Effector memory CD8-positive, alpha-beta T cell (primary cell): ENCODE results near the gene COCH.

Source experiments
- ATAC-seq: fragments of 150-1000 bp; cut with Tn5 transposase; replicated peaks from 2 replicates; pipeline ENCODE4 v1.10.0; 2021; ENCODE audit warnings: mild to moderate bottlenecking, moderate library complexity
- DNase-seq, 3 experiments: peaks; one replicate each; pipeline ENCODE4 v3.0.0; 2021
- H3K27ac Mint-ChIP-seq, 2 donors: one replicate each; pipeline ENCODE4 v1.8.0; 2022; ENCODE audit warnings: mild to moderate bottlenecking in 2 of 2, mixed read lengths in 2 of 2, moderate library complexity in 2 of 2
- H3K27me3 Mint-ChIP-seq, 2 donors: one replicate each; pipeline ENCODE4 v1.8.0; 2022; ENCODE audit warnings: mixed read lengths in 2 of 2
- H3K36me3 Mint-ChIP-seq: one replicate; pipeline ENCODE4 v1.8.0; 2022; ENCODE audit warnings: mild to moderate bottlenecking, moderate library complexity, mixed read lengths; ENCODE audit not compliant: insufficient read depth
- H3K4me1 Mint-ChIP-seq, 2 donors: one replicate each; pipeline ENCODE4 v1.8.0; 2022; ENCODE audit warnings: low read depth in 2 of 2, mixed read lengths in 2 of 2
- H3K4me3 Mint-ChIP-seq, 2 donors: one replicate each; pipeline ENCODE4 v1.8.0; 2022; ENCODE audit warnings: mild to moderate bottlenecking in 2 of 2, mixed read lengths in 2 of 2, moderate library complexity in 2 of 2
- H3K9me3 Mint-ChIP-seq, 2 donors: one replicate each; pipeline ENCODE4 v1.8.0; 2022; ENCODE audit warnings: mixed read lengths in 2 of 2
- total RNA-seq, 9 experiments: gene quantifications; one replicate each; lab custom pipeline; 2026; lab: John Stamatoyannopoulos, UW

Gene COCH
- 0 to 7.4 (median 0.67) reads per million in 9 experiments for total RNA-seq

GRCh38 chr14:30874120-30874998 is at the start of gene COCH:
Gene COCH (plus strand): TSS chr14:30874559. CDS start chr14:30874939, 380 bp downstream.
- Mint-ChIP-seq H3K36me3 (no peaks in the 10 kb centered on the region), H3K4me1 (peaks cover 5 to 9% of the 10 kb centered on the region in 2 donors), H3K27ac (no peak within 1 kb of the TSS), H3K9me3 (no peaks in the 10 kb centered on the region), H3K4me3 (peak within 1 kb of the TSS; percentile 74 to 77), H3K27me3 (peaks cover 62 to 74% of the 10 kb centered on the region in 2 donors)
- peak; percentile 73 for ATAC-seq
- no peak for DNase-seq

GRCh38 chr14:30826070-30826469 is 48.3 kb upstream of the COCH start:
- no peak overlapping the region for H3K4me3 Mint-ChIP-seq
- H3K9me3 Mint-ChIP-seq = peaks cover 4 to 7% of the 10 kb centered on the region in 2 donors
- no peak overlapping the region for H3K27ac Mint-ChIP-seq
- no peak for DNase-seq
- H3K36me3 Mint-ChIP-seq = no peaks in the 10 kb centered on the region
- no peak for ATAC-seq
- H3K4me1 Mint-ChIP-seq = no peaks in the 10 kb centered on the region
- H3K27me3 Mint-ChIP-seq = peaks cover 6 to 19% of the 10 kb centered on the region in 2 donors

- DNase-seq (no peak), ATAC-seq (no peak)
- H3K27ac Mint-ChIP-seq = no peak overlapping the region
- H3K4me3 Mint-ChIP-seq = no peak overlapping the region
- peaks cover under 1 to 9% of the 10 kb centered on the region in 2 donors for H3K9me3 Mint-ChIP-seq
- H3K27me3 Mint-ChIP-seq = peaks cover under 1 to 7% of the 10 kb centered on the region in 2 donors
- no peaks in the 10 kb centered on the region for H3K36me3 Mint-ChIP-seq
- no peaks in the 10 kb centered on the region for H3K4me1 Mint-ChIP-seq
Observed at GRCh38 chr14:30829853-30830252, 44.5 kb upstream of the COCH start.

GRCh38 chr14:30834353-30834752 is 40.0 kb upstream of the COCH start:
- H3K27ac Mint-ChIP-seq = no peak overlapping the region
- H3K4me3 Mint-ChIP-seq = no peak overlapping the region
- no peaks in the 10 kb centered on the region for H3K4me1 Mint-ChIP-seq
- H3K9me3 Mint-ChIP-seq = peaks cover 0 to 10% of the 10 kb centered on the region in 2 donors
- DNase-seq (no peak), ATAC-seq (no peak)
- H3K27me3 Mint-ChIP-seq = peaks cover 0 to 12% of the 10 kb centered on the region in 2 donors
- H3K36me3 Mint-ChIP-seq = no peaks in the 10 kb centered on the region

- no peak for DNase-seq
- no peak overlapping the region for H3K27ac Mint-ChIP-seq
- H3K27me3 Mint-ChIP-seq = peaks cover 0 to 22% of the 10 kb centered on the region in 2 donors
- H3K36me3 Mint-ChIP-seq = no peaks in the 10 kb centered on the region
- ATAC-seq = no peak
- H3K4me1 Mint-ChIP-seq = no peaks in the 10 kb centered on the region
- peaks cover 0 to 10% of the 10 kb centered on the region in 2 donors for H3K9me3 Mint-ChIP-seq
- no peak overlapping the region for H3K4me3 Mint-ChIP-seq
Observed at GRCh38 chr14:30838351-30838750, 36.0 kb upstream of the COCH start.

GRCh38 chr14:30840086-30840779 is 34.1 kb upstream of the COCH start:
- H3K4me3 Mint-ChIP-seq = no peak overlapping the region
- DNase-seq = no peak
- no peaks in the 10 kb centered on the region for H3K36me3 Mint-ChIP-seq
- H3K4me1 Mint-ChIP-seq = no peaks in the 10 kb centered on the region
- H3K27me3 Mint-ChIP-seq = peaks cover 12 to 24% of the 10 kb centered on the region in 2 donors
- H3K27ac Mint-ChIP-seq = no peak overlapping the region
- ATAC-seq = no peak
- H3K9me3 Mint-ChIP-seq = no peaks in the 10 kb centered on the region

GRCh38 chr14:30842431-30842830 is 31.9 kb upstream of the COCH start:
- Mint-ChIP-seq H3K9me3 (no peaks in the 10 kb centered on the region), H3K27me3 (peaks cover 28 to 42% of the 10 kb centered on the region in 2 donors), H3K4me1 (no peaks in the 10 kb centered on the region), H3K27ac (no peak overlapping the region), H3K36me3 (no peaks in the 10 kb centered on the region), H3K4me3 (no peak overlapping the region)
- DNase-seq (no peak), ATAC-seq (no peak)

- Mint-ChIP-seq H3K27ac (no peak overlapping the region), H3K36me3 (no peaks in the 10 kb centered on the region), H3K4me3 (no peak overlapping the region), H3K4me1 (no peaks in the 10 kb centered on the region), H3K9me3 (no peaks in the 10 kb centered on the region), H3K27me3 (peaks cover 56 to 61% of the 10 kb centered on the region in 2 donors)
- ATAC-seq (no peak), DNase-seq (no peak)
Observed at GRCh38 chr14:30848449-30849240, 25.7 kb upstream of the COCH start.

- H3K27me3 Mint-ChIP-seq = peaks cover 53 to 54% of the 10 kb centered on the region in 2 donors
Observed at GRCh38 chr14:30849354-30849753, 25.0 kb upstream of the COCH start.

GRCh38 chr14:30849983-30850382 is 24.4 kb upstream of the COCH start:
- Mint-ChIP-seq H3K9me3 (no peaks in the 10 kb centered on the region), H3K27me3 (peaks cover 52 to 53% of the 10 kb centered on the region in 2 donors), H3K4me1 (no peaks in the 10 kb centered on the region), H3K4me3 (no peak overlapping the region), H3K27ac (no peak overlapping the region), H3K36me3 (no peaks in the 10 kb centered on the region)
- DNase-seq (no peak), ATAC-seq (no peak)

More at GRCh38 chr14:30849354-30849753, 25.0 kb upstream of the COCH start:
- H3K4me1 Mint-ChIP-seq = no peaks in the 10 kb centered on the region
- no peaks in the 10 kb centered on the region for H3K36me3 Mint-ChIP-seq
- H3K4me3 Mint-ChIP-seq = no peak overlapping the region
- DNase-seq = no peak
- H3K9me3 Mint-ChIP-seq = no peaks in the 10 kb centered on the region
- no peak overlapping the region for H3K27ac Mint-ChIP-seq
- no peak for ATAC-seq

GRCh38 chr14:30853946-30854345 is 20.4 kb upstream of the COCH start:
- Mint-ChIP-seq H3K36me3 (no peaks in the 10 kb centered on the region), H3K9me3 (no peaks in the 10 kb centered on the region), H3K27me3 (peaks cover 41 to 57% of the 10 kb centered on the region in 2 donors), H3K4me1 (no peaks in the 10 kb centered on the region), H3K4me3 (no peak overlapping the region), H3K27ac (no peak overlapping the region)
- no peak for DNase-seq
- ATAC-seq = no peak

- peaks cover 39 to 52% of the 10 kb centered on the region in 2 donors for H3K27me3 Mint-ChIP-seq
- no peak overlapping the region for H3K27ac Mint-ChIP-seq
- ATAC-seq (no peak), DNase-seq (no peak)
- no peaks in the 10 kb centered on the region for H3K4me1 Mint-ChIP-seq
- no peak overlapping the region for H3K4me3 Mint-ChIP-seq
- no peaks in the 10 kb centered on the region for H3K36me3 Mint-ChIP-seq
- no peaks in the 10 kb centered on the region for H3K9me3 Mint-ChIP-seq
Observed at GRCh38 chr14:30854492-30854891, 19.9 kb upstream of the COCH start.

GRCh38 chr14:30855345-30856037 is 18.9 kb upstream of the COCH start:
- no peak for ATAC-seq
- DNase-seq = no peak
- H3K27me3 Mint-ChIP-seq = peaks cover 30 to 45% of the 10 kb centered on the region in 2 donors

More at GRCh38 chr14:30855345-30856037, 18.9 kb upstream of the COCH start:
- H3K36me3 Mint-ChIP-seq = no peaks in the 10 kb centered on the region
- H3K9me3 Mint-ChIP-seq = no peaks in the 10 kb centered on the region
- no peaks in the 10 kb centered on the region for H3K4me1 Mint-ChIP-seq
- no peak overlapping the region for H3K4me3 Mint-ChIP-seq
- no peak overlapping the region for H3K27ac Mint-ChIP-seq
